Smooth muscle cell (in vitro differentiated cells): ENCODE measurements around the gene SACM1L. TPM values are rescaled to one million over a fixed set of nuclear protein-coding genes. Genes with fewer than 3 reads are reported as not detected.

Source experiments
- DNase-seq: peaks from one replicate; lab custom pipeline; 2025; ENCODE audit not compliant: unreplicated experiment; lab: John Stamatoyannopoulos, UW
- H2AFZ ChIP-seq: fragments of 200-600 bp; sonication (generic); 2 replicates; pipeline ENCODE4 v1.6.0; 2016; ENCODE audit warnings: antibody characterized with exemption, low read depth, mild to moderate bottlenecking
- H3F3A ChIP-seq: fragments of 200-600 bp; sonication (generic); 2 replicates; pipeline ENCODE4 v1.6.0; 2017; ENCODE audit warnings: antibody characterized with exemption, low read depth
- H3K27ac ChIP-seq: fragments of 200-600 bp; sonication (generic); 2 replicates; pipeline ENCODE4 v1.5.1; 2016; ENCODE audit warnings: low read depth, mild to moderate bottlenecking
- H3K27me3 ChIP-seq: fragments of 200-600 bp; sonication (generic); 2 replicates; pipeline ENCODE4 v1.6.1; 2016; ENCODE audit warnings: low read depth, mild to moderate bottlenecking
- H3K36me3 ChIP-seq: fragments of 200-600 bp; sonication (generic); 2 replicates; pipeline ENCODE4 v1.5.1; 2016; ENCODE audit warnings: low read depth
- H3K4me1 ChIP-seq: fragments of 200-600 bp; sonication (generic); 2 replicates; pipeline ENCODE4 v1.5.1; 2016; ENCODE audit warnings: low read depth
- H3K4me2 ChIP-seq: fragments of 200-600 bp; sonication (generic); 2 replicates; pipeline ENCODE4 v1.6.0; 2016; ENCODE audit warnings: mild to moderate bottlenecking
- H3K4me3 ChIP-seq: fragments of 200-600 bp; sonication (generic); 2 replicates; pipeline ENCODE4 v1.5.1; 2016; ENCODE audit warnings: mild to moderate bottlenecking
- H3K79me2 ChIP-seq: fragments of 200-600 bp; sonication (generic); 2 replicates; pipeline ENCODE4 v1.6.0; 2016; ENCODE audit warnings: low read depth, mild to moderate bottlenecking
- H3K9ac ChIP-seq: fragments of 200-600 bp; sonication (generic); 2 replicates; pipeline ENCODE4 v1.6.0; 2016; ENCODE audit warnings: low read depth
- H3K9me3 ChIP-seq: fragments of 200-600 bp; sonication (generic); replicated peaks from 2 replicates; pipeline ENCODE4 v1.5.1; 2016; ENCODE audit warnings: low read depth
- H4K20me1 ChIP-seq: fragments of 200-600 bp; sonication (generic); 2 replicates; pipeline ENCODE4 v1.6.0; 2016; ENCODE audit warnings: low read depth
- CTCF ChIP-seq: fragments of 200-600 bp; sonication (generic); IDR thresholded peaks from 2 replicates; pipeline ENCODE4 v1.5.1; 2017; ENCODE audit warnings: borderline replicate concordance, mild to moderate bottlenecking, antibody characterized with exemption; ENCODE audit not compliant: insufficient read depth, poor library complexity, severe bottlenecking
- WGBS: methylation state at CpG from one replicate; pipeline ENCODE4 v1.1.7; 2016; ENCODE audit warnings: low lambda C conversion rate; 5-methylcytosine and 5-hydroxymethylcytosine counted together
- polyA plus RNA-seq: library from polyadenylated mRNA; unstranded; fragments of >200 nt; fragmentation: Nextera tagmentation; extraction: Ambion mirVana; gene quantifications from 2 replicates; pipeline ENCODE4 v1.2.1, GENCODE V29; 2016
- total RNA-seq: library from RNA; depleted of rRNA; stranded (reverse); fragments of >200 nt; gene quantifications from 2 replicates; pipeline ENCODE4 v1.2.3, GENCODE V29; 2014

Gene SACM1L
- total and polyA plus RNA-seq, 2 experiments from 2014 or later: 12.9 to 24.7 TPM

DNA sequence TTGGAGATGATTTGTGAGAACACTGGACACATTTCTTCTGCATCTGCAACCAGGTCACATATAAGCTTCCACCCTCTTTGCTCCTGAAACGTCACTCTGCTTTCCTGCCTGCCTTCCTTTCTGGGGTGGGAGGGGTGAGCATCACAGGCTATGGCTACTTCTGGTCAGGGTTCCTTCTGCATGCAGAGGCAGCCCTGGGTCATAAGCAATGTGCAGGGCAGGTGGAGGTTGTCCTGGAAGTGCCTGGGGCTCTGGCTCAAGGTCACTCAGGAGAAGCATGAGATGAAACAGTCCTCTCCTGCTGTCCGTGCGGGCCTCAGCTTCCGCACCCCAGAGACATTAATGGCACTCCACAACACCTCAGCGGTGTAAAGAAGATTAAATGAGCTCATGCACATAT lies 92.1 kb downstream of the SACM1L start:
- 89% methylated on average over 5 of the region's 5 CpGs for WGBS
- Histone ChIP-seq H3K4me1 (no peaks in the 10 kb centered on the region), H3K9ac (no peak overlapping the region), H3K4me3 (no peak overlapping the region), H2AFZ (no peak overlapping the region), H3F3A (no peaks in the 10 kb centered on the region), H3K79me2 (no peaks in the 10 kb centered on the region), H4K20me1 (no peaks in the 10 kb centered on the region), H3K4me2 (no peak overlapping the region), H3K36me3 (no peaks in the 10 kb centered on the region), H3K9me3 (no peaks in the 10 kb centered on the region), H3K27me3 (peaks cover 11% of the 10 kb centered on the region), H3K27ac (no peak overlapping the region)
- no peak for TF ChIP-seq CTCF
- no peak for DNase-seq

- no peak overlapping the region for H3K27ac ChIP-seq
- no peak for TF ChIP-seq CTCF
- H3K9me3 ChIP-seq: no peaks in the 10 kb centered on the region
- 92% methylated on average over 12 of the region's 12 CpGs for WGBS
- H3K4me2 ChIP-seq: no peak overlapping the region
- H4K20me1 ChIP-seq: no peaks in the 10 kb centered on the region
- no peak overlapping the region for H2AFZ ChIP-seq
- DNase-seq: no peak
- peaks cover 12% of the 10 kb centered on the region for H3K27me3 ChIP-seq
- no peaks in the 10 kb centered on the region for H3F3A ChIP-seq
- no peaks in the 10 kb centered on the region for H3K4me1 ChIP-seq
- no peak overlapping the region for H3K9ac ChIP-seq
- H3K4me3 ChIP-seq: no peak overlapping the region
- H3K79me2 ChIP-seq: no peaks in the 10 kb centered on the region
- H3K36me3 ChIP-seq: no peaks in the 10 kb centered on the region
Measured at GRCh38 chr3:45781841-45782240, 92.6 kb downstream of the SACM1L start.

- WGBS: 84% methylated on average over 3 of the region's 3 CpGs
- H4K20me1 ChIP-seq: no peaks in the 10 kb centered on the region
- H3K9me3 ChIP-seq: no peaks in the 10 kb centered on the region
- H3K4me3 ChIP-seq: no peak overlapping the region
- peaks cover 17% of the 10 kb centered on the region for H3K27me3 ChIP-seq
- DNase-seq: no peak
- no peaks in the 10 kb centered on the region for H3K79me2 ChIP-seq
- no peaks in the 10 kb centered on the region for H3F3A ChIP-seq
- H3K27ac ChIP-seq: no peak overlapping the region
- H3K9ac ChIP-seq: no peak overlapping the region
- no peaks in the 10 kb centered on the region for H3K4me1 ChIP-seq
- H2AFZ ChIP-seq: no peak overlapping the region
- H3K4me2 ChIP-seq: no peak overlapping the region
- TF ChIP-seq CTCF: no peak
- H3K36me3 ChIP-seq: no peaks in the 10 kb centered on the region
Measured at GRCh38 chr3:45782381-45782780, 93.2 kb downstream of the SACM1L start.

DNA sequence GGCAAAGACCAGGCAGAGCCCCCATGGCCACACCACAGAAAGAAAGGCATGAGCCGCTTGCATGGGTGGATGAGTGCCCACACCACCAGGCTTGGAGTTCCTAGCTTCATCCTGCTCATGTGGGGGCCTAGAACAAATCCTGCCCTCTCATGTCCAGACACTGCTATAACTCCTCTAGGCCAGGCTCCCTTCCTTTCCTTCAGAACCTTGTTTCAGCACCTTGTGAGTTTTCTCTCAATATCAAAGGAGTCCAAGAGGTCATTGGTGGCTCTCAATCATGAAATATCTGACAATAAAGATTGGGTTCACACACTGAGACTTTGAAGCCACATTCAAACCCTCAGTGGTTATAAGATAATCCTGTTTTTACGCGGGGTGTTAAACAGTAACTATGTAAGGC lies 94.5 kb downstream of the SACM1L start:
- H3K27ac ChIP-seq: no peak overlapping the region
- TF ChIP-seq CTCF: no peak
- DNase-seq: no peak
- H3K79me2 ChIP-seq: no peaks in the 10 kb centered on the region
- no peaks in the 10 kb centered on the region for H3K9me3 ChIP-seq
- no peaks in the 10 kb centered on the region for H4K20me1 ChIP-seq
- H3K27me3 ChIP-seq: peaks cover 21% of the 10 kb centered on the region
- H3K9ac ChIP-seq: no peak overlapping the region
- no peaks in the 10 kb centered on the region for H3K36me3 ChIP-seq
- H3F3A ChIP-seq: no peaks in the 10 kb centered on the region
- no peak overlapping the region for H3K4me3 ChIP-seq
- H2AFZ ChIP-seq: no peak overlapping the region
- 89% methylated on average over 3 of the region's 3 CpGs for WGBS
- H3K4me2 ChIP-seq: no peak overlapping the region
- H3K4me1 ChIP-seq: no peaks in the 10 kb centered on the region
